Ammon's horn (tissue), 1 donor: ENCODE results near the gene ZNF710.
"Not testable (repeated sequence)": the region's sequence is repeated elsewhere in the genome, so short reads cannot be mapped to it uniquely, and the experiment has no call there.

Experiments
- DNase-seq: peaks from one replicate; pipeline ENCODE4 v3.0.0-alpha.2; 2016; ENCODE audit warnings: low spot score

Gene ZNF710

DNA sequence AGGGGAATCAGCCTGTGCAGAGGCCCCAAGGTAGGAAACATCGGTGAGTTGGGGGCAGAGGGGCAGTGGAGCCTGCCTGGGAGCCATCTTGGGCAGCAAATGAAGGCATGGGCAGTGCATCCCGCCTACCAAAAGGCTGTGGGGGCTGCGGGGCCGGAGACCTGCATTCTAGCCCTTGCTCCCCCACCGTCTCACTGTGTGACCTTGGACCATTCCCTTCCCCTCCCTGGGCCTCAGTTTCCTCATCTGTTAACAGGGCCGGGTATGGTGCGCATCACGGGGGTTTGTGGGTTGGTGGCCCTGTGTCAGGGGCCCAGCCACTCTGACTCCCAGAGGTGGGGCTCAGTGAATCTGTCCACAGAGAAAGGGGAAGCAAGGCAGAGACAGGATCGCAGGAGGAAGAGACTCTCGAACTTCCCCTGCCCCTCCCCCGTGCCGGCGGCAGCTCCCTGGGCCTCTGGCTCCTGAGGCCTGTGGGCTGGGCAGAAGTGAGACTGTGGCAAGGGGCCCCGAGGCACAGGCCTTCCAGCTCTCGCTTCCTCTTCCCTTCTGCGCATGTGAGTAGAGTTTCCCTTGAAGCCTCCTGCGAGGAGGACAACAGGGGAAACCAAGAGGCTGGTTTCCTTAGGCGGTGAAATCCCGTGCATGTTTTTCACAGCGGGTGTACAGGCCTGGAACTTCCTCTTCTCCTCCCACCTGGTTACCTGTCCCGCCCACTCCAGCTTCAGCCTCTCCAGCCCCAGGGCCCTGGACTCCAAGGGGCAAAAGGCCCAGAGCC lies 58.3 kb downstream of the ZNF710 start:
- DNase-seq = peak; percentile 78

DNA sequence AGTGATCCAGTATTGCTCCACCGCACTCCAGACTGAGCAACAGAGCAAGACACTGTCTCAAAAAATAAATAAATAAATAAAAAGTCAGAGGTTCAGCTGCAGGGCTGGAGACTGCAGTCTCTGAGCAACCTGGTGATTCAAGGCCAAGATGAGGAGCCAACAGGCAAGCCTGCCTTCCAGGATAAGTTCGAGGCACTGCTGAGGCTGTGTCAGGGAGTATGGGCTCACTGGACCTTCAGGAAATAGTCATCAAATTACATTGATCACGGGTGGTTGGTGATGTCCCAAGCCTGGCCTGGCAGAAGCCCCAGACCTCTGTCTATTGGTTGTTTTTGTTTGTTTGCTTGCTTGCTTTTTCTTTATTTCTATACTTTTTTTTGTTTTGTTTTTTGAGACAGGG lies 59.7 kb downstream of the ZNF710 start:
- DNase-seq = no peak

DNA sequence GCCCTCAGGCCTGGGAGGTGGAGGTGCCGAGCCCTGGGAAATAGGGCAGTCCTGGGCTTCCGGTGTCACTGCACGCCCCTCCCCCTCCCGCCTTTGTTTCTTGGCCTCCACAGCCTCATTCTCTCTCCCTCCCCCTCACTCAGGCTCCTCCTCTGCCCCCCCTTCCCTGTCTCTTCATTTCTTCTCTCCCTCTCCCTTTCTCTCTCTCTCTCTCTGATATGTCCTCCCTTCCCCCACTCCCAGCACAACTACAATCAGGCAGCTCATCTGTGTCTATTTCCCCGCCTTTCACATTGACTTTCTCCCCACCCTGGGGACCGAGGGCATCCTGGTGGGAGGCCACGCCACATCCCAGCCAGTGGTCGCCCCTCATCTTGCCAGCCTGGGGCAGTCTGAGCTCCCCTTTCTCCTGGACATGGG lies 60.9 kb downstream of the ZNF710 start:
- peak; percentile 61 for DNase-seq

DNA sequence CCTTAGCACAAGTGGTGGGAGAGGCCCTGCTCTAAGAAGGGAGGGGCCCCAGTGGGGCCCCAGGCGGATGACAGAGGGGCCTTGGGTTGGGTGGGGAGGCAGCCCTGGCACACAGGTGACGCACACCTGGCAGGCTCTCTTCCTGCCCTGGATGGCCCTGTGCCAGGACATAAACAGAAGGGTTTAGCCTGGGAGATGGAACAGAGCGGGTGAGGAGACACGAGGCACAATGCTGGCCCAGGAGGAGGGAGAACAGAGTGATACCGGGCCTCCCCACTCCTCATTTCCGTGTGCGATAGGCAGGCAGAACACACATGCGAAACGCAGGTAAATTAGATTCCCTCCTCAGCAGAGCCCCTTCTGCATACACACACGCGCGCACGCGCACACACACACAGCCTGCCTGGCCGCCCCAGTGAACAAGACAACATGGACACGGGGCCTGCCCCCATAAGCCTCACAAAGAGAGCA lies 61.4 kb downstream of the ZNF710 start:
- no peak for DNase-seq

DNA sequence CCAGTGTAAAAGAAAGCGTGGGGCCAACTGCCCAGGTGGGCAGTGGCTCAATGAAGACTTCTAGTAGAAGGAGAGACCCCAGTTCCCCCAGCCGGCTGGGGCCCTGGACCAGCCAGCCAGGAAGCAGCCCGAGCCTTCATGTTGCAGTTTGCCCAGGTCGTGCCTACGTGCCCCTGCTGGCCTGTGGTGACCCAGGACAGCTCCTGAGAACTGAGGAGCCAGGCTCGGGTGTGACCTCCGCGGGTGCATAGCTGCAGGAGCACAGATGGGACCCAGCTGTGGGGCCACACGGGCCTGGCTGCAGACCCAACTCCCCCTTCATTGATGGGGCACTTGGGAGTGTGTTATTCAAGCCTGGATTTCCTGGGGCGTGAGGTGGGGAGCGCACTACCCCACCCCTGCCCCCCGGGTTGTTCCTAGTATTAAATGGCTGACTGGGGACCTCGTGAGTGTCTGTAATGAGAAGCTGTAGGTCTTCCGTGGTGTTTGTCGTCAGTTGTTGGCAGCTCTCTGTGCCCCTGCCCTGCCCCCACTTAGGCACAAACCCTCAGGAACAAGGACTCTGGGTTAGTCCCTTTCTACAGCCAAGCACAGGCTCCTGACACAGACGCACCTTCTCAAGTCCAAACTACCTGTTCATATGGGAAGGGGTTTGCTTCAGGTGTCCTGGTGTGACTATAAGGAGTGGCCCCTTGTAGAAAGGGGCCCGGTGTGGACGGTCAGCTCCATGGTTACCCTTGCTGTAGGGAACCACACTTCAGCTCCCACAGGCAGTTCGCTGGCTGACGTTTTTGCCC lies 62.0 kb downstream of the ZNF710 start:
- DNase-seq = no peak

DNA sequence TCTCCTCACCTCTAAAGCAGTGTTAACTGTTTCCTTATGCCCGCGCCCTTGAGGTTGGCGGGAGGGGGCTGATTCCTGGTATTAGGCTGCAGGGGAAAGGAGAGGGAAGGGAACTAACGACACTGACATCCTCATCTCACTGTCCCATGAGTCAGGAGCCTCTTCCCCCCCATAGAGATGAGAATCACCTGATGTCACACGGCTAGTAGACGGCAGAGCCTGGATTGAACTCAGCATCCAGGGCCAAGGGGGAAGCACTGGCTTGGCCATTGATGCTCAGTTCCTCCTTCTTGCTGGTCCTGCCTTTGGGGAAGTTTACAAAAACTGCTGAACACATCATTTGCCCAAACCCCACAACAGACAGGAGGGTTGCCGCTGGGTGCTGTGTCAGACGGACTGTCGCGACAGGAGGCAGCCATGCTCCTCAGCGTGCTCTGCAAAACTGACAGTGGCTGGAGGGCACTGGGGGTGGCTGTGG lies 62.7 kb downstream of the ZNF710 start:
- DNase-seq = peak; percentile 81

DNA sequence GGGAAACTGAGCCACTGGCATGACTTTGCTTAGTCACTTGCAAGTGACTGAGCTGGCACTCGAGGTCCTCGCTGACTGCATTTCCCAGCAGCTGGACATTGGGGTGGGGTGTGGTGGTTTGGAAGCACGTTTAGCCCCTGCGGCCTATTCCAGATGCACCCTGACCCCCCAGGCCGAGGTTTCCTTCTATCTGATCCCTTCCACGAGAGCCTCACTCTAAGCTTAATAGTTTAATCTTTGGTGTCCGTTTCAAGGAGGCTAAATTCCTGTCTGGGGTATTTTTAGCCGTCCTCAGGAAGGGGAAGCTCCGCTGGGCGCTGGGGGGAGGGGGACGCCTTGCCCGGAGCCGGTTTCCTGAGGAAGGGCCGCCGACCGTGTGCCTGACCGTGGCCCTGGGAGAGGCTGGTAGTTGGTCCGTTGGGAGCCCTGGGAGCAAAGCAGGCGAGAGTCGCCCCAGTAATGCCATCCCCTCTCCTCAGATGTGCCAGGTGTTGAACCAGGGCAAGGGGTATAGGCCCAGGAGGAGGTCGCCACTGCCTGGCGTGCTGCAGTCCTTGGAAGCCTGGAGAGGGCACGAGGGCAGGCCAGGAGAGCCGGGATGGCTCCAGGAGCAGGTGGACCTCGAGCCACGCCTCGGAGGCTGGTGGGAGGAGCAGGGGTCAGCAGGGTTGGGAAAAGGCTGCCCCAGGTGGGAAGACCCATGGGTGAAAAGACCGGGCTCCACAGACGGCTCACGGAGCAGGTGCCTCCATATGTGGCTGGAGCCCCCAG lies 64.0 kb downstream of the ZNF710 start:
- peak; percentile 44 for DNase-seq

DNA sequence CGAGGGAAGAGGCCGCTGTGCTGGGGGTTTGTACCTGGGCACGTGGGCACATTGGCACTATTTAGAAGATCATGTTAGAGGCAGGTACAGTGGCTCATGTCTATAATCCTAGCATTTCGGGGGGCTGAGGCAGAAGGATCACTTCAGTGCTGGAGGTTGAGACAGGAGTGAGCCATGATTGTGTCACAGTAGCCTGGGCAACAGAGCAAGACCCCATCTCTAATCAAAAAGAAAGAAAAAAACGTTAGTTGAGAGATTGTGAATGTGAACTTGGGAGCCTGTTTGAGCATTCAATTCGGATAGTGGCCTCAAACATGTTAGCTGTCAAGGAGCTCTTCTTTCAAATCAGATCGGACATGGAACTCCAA lies 64.5 kb downstream of the ZNF710 start:
- DNase-seq = no peak

DNA sequence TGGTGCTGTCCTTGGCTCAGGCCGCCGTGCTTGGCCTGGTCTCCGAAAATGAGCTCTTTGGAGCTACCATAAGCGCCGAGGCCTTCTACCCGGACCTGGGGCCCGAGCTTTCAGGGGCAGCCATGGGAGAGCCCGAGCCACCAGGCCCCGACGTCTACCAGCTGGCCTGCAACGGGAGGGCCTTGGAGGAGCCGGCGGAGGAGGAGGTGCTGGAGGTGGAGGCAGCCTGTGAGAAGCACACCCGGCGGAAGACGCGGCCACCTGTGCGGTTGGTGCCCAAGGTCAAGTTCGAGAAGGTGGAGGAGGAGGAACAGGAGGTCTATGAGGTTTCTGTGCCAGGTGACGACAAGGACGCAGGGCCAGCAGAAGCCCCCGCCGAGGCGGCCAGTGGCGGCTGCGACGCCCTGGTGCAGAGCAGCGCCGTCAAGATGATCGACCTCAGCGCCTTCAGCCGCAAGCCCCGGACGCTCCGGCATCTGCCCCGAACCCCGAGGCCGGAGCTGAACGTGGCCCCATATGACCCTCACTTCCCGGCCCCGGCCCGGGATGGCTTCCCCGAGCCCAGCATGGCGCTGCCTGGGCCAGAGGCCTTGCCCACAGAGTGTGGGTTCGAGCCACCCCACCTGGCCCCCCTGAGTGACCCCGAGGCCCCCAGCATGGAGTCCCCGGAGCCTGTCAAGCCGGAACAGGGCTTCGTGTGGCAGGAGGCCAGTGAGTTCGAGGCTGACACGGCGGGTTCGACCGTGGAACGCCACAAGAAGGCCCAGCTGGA lies 66.2 kb downstream of the ZNF710 start:
- DNase-seq = no peak

DNA sequence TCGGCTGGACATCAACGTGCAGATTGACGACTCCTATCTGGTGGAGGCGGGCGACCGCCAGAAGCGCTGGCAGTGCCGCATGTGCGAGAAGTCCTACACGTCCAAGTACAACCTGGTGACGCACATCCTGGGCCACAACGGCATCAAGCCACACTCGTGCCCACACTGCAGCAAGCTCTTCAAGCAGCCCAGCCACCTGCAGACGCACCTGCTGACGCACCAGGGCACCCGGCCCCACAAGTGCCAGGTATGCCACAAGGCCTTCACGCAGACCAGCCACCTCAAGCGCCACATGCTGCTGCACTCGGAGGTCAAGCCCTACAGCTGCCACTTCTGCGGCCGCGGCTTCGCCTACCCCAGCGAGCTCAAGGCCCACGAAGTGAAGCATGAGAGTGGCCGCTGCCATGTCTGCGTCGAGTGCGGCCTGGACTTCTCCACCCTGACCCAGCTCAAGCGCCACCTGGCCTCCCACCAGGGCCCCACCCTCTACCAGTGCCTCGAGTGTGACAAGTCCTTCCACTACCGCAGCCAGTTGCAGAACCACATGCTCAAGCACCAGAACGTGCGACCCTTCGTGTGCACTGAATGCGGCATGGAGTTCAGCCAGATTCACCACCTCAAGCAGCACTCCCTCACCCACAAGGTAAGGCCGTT lies 67.0 kb downstream of the ZNF710 start:
- DNase-seq = no peak

DNA sequence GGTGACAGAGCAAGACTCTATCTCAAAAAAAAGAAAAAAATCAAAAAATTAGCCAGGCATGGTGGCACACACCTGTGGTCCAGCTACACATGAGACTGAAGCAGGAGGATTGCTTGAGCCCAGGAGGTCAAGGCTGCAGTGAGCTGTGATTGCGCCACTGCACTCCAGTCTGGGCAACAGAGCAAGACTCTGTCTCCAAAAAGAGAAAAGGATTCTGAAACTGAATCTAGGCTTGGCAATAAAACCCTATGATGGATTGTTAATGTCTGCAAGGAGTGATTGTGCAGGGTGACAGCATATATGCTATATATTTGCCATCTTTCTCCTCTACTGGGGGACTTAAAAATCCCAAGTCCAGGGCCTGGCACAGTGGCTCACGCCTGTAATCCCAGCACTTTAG lies 69.5 kb downstream of the ZNF710 start:
- DNase-seq = not testable (repeated sequence)

DNA sequence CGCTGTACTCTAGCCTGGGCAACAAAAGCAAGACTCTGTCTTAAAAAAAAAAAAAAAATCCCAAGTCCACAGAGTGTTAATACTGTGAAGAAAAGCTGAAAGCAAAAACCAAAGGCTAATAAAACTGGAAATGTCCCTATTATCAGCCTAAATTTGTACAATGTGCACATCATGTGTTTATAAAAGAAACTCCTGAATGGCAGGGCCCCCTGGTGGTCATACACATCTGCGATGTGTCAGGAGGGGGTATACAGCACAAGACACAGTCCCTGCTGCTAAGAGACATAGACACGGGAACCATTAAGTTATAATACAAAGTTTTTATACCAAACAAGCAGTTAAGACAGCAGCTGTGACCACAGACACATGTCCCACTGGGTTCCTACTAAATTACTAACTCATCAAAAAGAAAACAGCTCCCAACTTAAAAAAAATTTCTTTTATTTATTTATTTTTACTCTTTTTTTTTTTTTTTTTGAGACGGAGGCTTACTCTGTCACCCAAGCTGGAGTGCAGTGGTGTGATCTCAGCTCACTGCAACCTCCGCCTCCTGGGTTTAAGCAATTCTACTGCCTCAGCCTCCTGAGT lies 70.2 kb downstream of the ZNF710 start:
- peak; percentile 88 for DNase-seq

DNA sequence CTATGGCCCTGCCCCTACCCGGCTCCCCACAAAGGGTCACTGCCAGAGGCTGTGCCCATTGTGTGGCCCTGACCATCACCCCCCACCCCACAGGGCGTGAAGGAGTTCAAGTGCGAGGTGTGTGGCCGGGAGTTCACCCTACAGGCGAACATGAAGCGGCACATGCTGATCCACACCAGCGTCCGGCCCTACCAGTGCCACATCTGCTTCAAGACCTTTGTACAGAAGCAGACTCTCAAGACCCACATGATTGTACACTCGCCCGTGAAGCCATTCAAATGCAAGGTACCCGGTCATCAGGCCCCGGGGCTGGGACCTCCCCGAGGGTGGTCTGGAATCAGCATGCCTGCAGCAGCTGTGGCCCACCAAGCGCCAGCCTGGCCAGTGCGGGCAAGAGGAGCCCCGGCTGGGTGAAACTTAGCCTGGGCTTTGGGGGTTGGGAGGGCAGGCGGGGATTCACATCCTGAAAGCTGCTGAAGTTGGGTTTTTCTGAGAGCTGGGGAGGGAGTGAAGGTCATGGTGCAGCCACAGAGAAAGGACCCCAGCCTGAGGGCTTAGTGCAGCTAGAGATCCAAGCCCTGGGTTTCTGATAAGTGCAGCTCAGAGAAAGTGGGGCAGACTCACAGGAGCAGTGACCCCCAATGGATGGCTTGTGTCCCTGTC lies 72.0 kb downstream of the ZNF710 start:
- no peak for DNase-seq

DNA sequence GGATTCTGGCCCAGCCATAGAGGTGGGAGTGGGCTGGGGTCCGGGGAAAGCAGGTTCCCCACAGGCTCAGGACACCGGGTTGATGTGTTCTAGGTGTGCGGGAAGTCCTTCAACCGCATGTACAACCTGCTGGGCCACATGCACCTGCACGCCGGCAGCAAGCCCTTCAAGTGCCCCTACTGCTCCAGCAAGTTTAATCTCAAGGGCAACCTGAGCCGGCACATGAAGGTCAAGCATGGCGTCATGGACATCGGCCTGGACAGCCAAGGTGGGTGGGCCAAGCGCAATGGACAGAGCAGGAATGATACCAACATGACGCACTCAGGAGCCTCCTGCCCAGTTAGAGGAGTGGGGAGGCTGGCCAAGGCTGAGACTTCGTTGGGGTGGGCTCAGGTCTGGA lies 72.9 kb downstream of the ZNF710 start:
- DNase-seq = no peak

DNA sequence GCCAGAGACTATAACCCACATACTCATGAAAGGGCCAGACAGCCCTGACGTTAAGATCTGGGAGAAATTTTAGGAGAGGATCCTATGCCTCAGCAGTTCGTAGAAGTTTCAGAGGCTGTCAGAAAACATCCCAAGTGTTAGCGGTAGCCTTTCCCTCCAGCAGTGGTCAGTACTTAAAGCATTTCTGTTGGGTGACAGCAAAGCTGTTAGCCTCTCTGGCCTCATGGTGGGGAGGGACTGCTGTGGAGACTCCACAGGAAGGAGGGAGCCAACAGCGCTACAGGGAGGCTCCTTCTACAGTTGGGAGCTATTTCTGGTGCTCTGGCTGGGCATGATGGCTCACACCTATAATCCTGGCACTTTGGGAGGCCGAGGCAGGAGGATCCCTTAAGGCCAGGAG lies 73.8 kb downstream of the ZNF710 start:
- no peak for DNase-seq

DNA sequence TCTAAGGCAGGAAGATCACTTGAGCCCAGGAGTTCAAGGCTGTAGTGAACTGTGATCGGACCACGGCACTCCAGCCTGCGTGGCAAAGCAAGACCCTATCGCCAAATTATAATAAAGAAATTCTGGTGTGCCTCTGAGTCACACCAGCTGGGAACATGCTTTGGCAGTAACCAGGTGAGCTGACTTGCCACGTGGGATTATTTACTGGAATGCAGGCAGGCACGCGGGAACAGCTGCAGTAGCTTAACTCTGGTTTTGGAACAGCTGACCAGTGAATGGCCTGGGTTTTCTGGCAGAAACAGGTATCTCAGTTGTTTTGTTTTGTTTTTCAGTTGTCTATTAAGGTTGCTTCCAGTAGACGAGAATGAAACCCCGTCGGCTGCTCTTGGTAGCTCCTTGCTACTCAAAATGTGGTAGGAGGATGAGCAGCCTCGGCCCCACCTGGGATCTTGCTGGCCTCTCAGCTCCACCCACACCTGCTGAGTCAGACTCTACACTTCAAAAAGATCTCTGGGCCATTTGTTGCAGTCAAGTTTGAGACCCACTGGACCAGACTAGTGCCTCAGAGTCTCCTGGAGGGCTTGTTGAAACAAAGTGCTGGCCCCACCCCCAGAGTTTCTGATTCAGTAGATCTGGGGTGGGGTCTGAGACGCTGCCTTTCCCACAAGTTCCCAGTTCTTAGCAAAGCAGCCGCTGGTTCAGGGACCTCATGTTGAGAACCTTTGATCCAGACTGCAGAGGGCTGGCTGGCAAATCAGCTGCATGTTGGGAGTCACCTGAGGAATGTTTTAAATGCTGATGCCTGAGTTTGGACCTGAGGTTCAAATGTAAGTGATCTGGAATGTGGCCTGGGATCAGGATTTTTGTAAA lies 74.5 kb downstream of the ZNF710 start:
- no peak for DNase-seq

DNA sequence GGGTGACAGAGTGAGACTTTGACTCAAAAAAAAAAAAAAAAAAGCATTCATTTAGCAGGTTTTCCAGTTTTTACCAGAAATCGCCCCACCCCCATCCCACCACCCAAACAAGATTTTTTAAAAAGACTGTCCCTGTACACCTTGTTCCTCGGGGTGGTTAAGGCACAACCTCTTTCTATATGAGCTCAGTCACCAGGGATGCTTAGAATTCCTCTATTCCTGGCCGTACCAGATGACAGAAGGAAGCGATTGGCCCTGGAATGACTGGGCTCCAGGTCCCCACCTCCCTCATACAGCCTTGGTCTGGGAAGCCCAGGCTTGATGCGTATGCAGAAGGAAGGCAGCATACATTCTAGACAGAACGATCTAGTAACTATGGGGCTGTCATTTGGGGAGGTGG lies 75.6 kb downstream of the ZNF710 start:
- no peak for DNase-seq

DNA sequence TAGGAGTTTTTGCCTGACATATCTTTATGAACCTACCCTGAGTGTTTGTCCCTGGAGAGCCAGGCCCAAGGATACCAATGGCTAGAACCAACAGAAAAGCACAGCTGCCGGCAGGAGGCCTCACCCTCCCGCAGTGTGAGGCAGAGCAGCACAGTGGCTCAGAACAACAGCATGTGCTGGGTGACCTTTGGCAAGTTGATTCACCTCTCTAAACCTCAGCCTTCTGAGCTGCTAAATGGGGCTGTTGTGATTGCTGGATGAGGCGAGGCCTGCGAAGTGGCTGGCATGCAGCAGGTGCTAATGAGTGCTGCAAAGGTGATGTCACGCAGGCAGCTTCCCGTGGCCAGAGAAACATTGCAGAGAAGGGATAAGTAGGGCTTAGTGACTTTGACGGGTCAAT lies 77.8 kb downstream of the ZNF710 start:
- DNase-seq = no peak
